ENCODE results near the gene MAST3.

- TF ChIP-seq CTCF (IDR thresholded peaks at IDR 0.05; ENCODE audit: low read depth, low read length, missing input control), result no peak
- no peak for TF ChIP-seq RAD21 (IDR thresholded peaks at IDR 0.05)
Observed at GRCh38 chr19:18098891-18099622, 1.5 kb downstream of the MAST3 start.

Measured in liver (tissue), 3 donors.